Stomach smooth muscle (tissue), 2 donors: ENCODE data around the gene SKOR2.

ENCODE experiments used
- H3K27ac ChIP-seq: one replicate; pipeline ENCODE4 v1.7.0; 2013; ENCODE audit warnings: mild to moderate bottlenecking, low read length, inconsistent platforms
- H3K27me3 ChIP-seq, 2 donors: one replicate each; pipeline ENCODE4 v1.7.0; 2013; ENCODE audit warnings: low read length in 2 of 2; ENCODE audit not compliant: insufficient read depth in 2 of 2, control insufficient read depth in 1 of 2
- H3K36me3 ChIP-seq, 2 donors: one replicate each; pipeline ENCODE4 v1.7.0; 2013; ENCODE audit warnings: low read length in 2 of 2; ENCODE audit not compliant: control insufficient read depth in 2 of 2, insufficient read depth in 2 of 2
- H3K4me1 ChIP-seq: one replicate; pipeline ENCODE4 v1.7.0; 2013; ENCODE audit warnings: low read length; ENCODE audit not compliant: control insufficient read depth, insufficient read depth
- H3K4me3 ChIP-seq, 2 donors: one replicate each; pipeline ENCODE4 v1.7.0; 2013; ENCODE audit warnings: low read length in 2 of 2
- H3K9ac ChIP-seq, 2 donors: one replicate each; pipeline ENCODE4 v1.7.0; 2013; ENCODE audit warnings: low read length in 2 of 2, mild to moderate bottlenecking in 1 of 2
- H3K9me3 ChIP-seq, 2 donors: one replicate each; pipeline ENCODE4 v1.7.0; 2013; ENCODE audit warnings: low read length in 2 of 2; ENCODE audit not compliant: control insufficient read depth in 2 of 2
- donor health status: healthy.
- donor health status: Pancreatic carcinoma.

The SKOR2 gene

GRCh38 chr18:47251289-47252120 is at the start of gene SKOR2:
TSS of gene SKOR2 (minus strand) at chr18:47251660. CDS start at chr18:47249183, 2,477 bp downstream.
- H3K9ac ChIP-seq, result no peak within 1 kb of the TSS
- no peaks in the 10 kb centered on the region for H3K36me3 ChIP-seq
- peaks cover 2% of the 10 kb centered on the region for H3K4me1 ChIP-seq
- peaks cover 0 to 3% of the 10 kb centered on the region in 2 donors for H3K9me3 ChIP-seq
- peaks cover 61 to 79% of the 10 kb centered on the region in 2 donors for H3K27me3 ChIP-seq
- H3K27ac ChIP-seq, result no peak within 1 kb of the TSS
- H3K4me3 ChIP-seq, result no peak within 1 kb of the TSS

GRCh38 chr18:47296462-47296861 is 45.0 kb upstream of the SKOR2 start:
- H3K9me3 ChIP-seq, result no peaks in the 10 kb centered on the region
- H3K9ac ChIP-seq, result no peak overlapping the region
- H3K36me3 ChIP-seq, result no peaks in the 10 kb centered on the region
- H3K4me1 ChIP-seq, result no peaks in the 10 kb centered on the region
- H3K27me3 ChIP-seq, result peaks cover 0 to 6% of the 10 kb centered on the region in 2 donors
- H3K4me3 ChIP-seq, result no peak overlapping the region
- H3K27ac ChIP-seq, result no peak overlapping the region

- Histone ChIP-seq H3K9me3 (no peaks in the 10 kb centered on the region), H3K27me3 (peaks cover 0 to 6% of the 10 kb centered on the region in 2 donors), H3K4me1 (no peaks in the 10 kb centered on the region), H3K27ac (no peak overlapping the region), H3K4me3 (no peak overlapping the region), H3K9ac (no peak overlapping the region), H3K36me3 (no peaks in the 10 kb centered on the region)
Observed at GRCh38 chr18:47294801-47295200, 43.3 kb upstream of the SKOR2 start.

GRCh38 chr18:47288741-47289140 is 37.3 kb upstream of the SKOR2 start:
- H3K4me1 ChIP-seq, result no peaks in the 10 kb centered on the region
- H3K9ac ChIP-seq, result no peak overlapping the region
- peaks cover 0 to 13% of the 10 kb centered on the region in 2 donors for H3K27me3 ChIP-seq
- no peaks in the 10 kb centered on the region for H3K36me3 ChIP-seq
- no peak overlapping the region for H3K27ac ChIP-seq
- no peaks in the 10 kb centered on the region for H3K9me3 ChIP-seq
- H3K4me3 ChIP-seq, result no peak overlapping the region

- no peaks in the 10 kb centered on the region for H3K9me3 ChIP-seq
- H3K4me3 ChIP-seq, result no peak overlapping the region
- no peaks in the 10 kb centered on the region for H3K4me1 ChIP-seq
- no peak overlapping the region for H3K27ac ChIP-seq
- H3K36me3 ChIP-seq, result no peaks in the 10 kb centered on the region
- H3K27me3 ChIP-seq, result peaks cover 0 to 11% of the 10 kb centered on the region in 2 donors
- no peak overlapping the region for H3K9ac ChIP-seq
Observed at GRCh38 chr18:47287911-47288585, 36.6 kb upstream of the SKOR2 start.

GRCh38 chr18:47286776-47287410 is 35.4 kb upstream of the SKOR2 start:
- no peak overlapping the region for H3K27ac ChIP-seq
- peaks cover 0 to 7% of the 10 kb centered on the region in 2 donors for H3K27me3 ChIP-seq
- no peak overlapping the region for H3K4me3 ChIP-seq

GRCh38 chr18:47285456-47285855 is 34.0 kb upstream of the SKOR2 start:
- Histone ChIP-seq H3K4me1 (no peaks in the 10 kb centered on the region), H3K36me3 (no peaks in the 10 kb centered on the region), H3K4me3 (no peak overlapping the region), H3K9ac (no peak overlapping the region), H3K27me3 (peaks cover 0 to 8% of the 10 kb centered on the region in 2 donors), H3K27ac (no peak overlapping the region), H3K9me3 (no peaks in the 10 kb centered on the region)

More at GRCh38 chr18:47286776-47287410, 35.4 kb upstream of the SKOR2 start:
- Histone ChIP-seq H3K9ac (no peak overlapping the region), H3K9me3 (no peaks in the 10 kb centered on the region), H3K36me3 (no peaks in the 10 kb centered on the region), H3K4me1 (no peaks in the 10 kb centered on the region)

GRCh38 chr18:47284721-47285395 is 33.4 kb upstream of the SKOR2 start:
- Histone ChIP-seq H3K4me1 (no peaks in the 10 kb centered on the region), H3K4me3 (no peak overlapping the region), H3K27ac (no peak overlapping the region), H3K27me3 (peaks cover 0 to 8% of the 10 kb centered on the region in 2 donors), H3K36me3 (no peaks in the 10 kb centered on the region), H3K9me3 (no peaks in the 10 kb centered on the region), H3K9ac (no peak overlapping the region)

- Histone ChIP-seq H3K4me3 (no peak overlapping the region), H3K4me1 (no peaks in the 10 kb centered on the region), H3K36me3 (no peaks in the 10 kb centered on the region), H3K27ac (no peak overlapping the region), H3K9me3 (peaks cover 0 to under 1% of the 10 kb centered on the region in 2 donors), H3K27me3 (peaks cover 0 to 7% of the 10 kb centered on the region in 2 donors), H3K9ac (no peak overlapping the region)
Observed at GRCh38 chr18:47283476-47283875, 32.0 kb upstream of the SKOR2 start.

- H3K36me3 ChIP-seq, result no peaks in the 10 kb centered on the region
- H3K27ac ChIP-seq, result no peak overlapping the region
- H3K27me3 ChIP-seq, result peaks cover 2 to 5% of the 10 kb centered on the region in 2 donors
- H3K4me1 ChIP-seq, result no peaks in the 10 kb centered on the region
- no peak overlapping the region for H3K9ac ChIP-seq
- peaks cover 0 to 4% of the 10 kb centered on the region in 2 donors for H3K9me3 ChIP-seq
- H3K4me3 ChIP-seq, result no peak overlapping the region
Observed at GRCh38 chr18:47280121-47280520, 28.7 kb upstream of the SKOR2 start.
